Breast epithelium (tissue), 4 donors: ENCODE measurements around the gene EFTUD2. TPM values are rescaled to one million over a fixed set of nuclear protein-coding genes. Genes with fewer than 3 reads are reported as not detected.

ENCODE experiments used
- DNase-seq, 2 donors: peaks; one replicate each; pipeline ENCODE4 v3.0.0-alpha.2; 2019; ENCODE audit warnings: low spot score in 2 of 2
- H3K27ac ChIP-seq, 2 donors: fragments of 200-600 bp; sonication (generic) in 1 of 2; one replicate each; pipeline ENCODE4 v1.5.1; 2016 to 2019; ENCODE audit warnings: mild to moderate bottlenecking in 1 of 2
- H3K27me3 ChIP-seq, 2 donors: fragments of 200-600 bp; sonication (generic) in 1 of 2; one replicate each; pipeline versions ENCODE4 v1.5.1 to v1.6.0; 2017 to 2019; ENCODE audit warnings: control low read depth in 1 of 2, mild to moderate bottlenecking in 1 of 2
- H3K36me3 ChIP-seq: fragments of 200-600 bp; one replicate; pipeline ENCODE4 v1.5.1; 2019
- H3K4me1 ChIP-seq, 2 donors: fragments of 200-600 bp; sonication (generic); one replicate each; pipeline ENCODE4 v1.5.1; 2016 to 2019; ENCODE audit warnings: control low read depth in 1 of 2
- H3K4me3 ChIP-seq, 3 donors: fragments of 200-600 bp; sonication (generic); 1 replicate in 2 of 3; 2 replicates in 1 of 3; pipeline ENCODE4 v1.5.1; 2016 to 2019; ENCODE audit warnings: mild to moderate bottlenecking in 3 of 3, moderate library complexity in 2 of 3
- H3K9me3 ChIP-seq, 2 donors: fragments of 200-600 bp; sonication (generic) in 1 of 2; one replicate each; pipeline ENCODE4 v1.5.1; 2016 to 2019; ENCODE audit warnings: control low read depth in 1 of 2
- CTCF ChIP-seq, 3 donors: fragments of 450-650 bp; IDR thresholded peaks; one replicate each; pipeline ENCODE4 v1.5.1; 2016 to 2017; ENCODE audit warnings: antibody characterized with exemption in 3 of 3, mild to moderate bottlenecking in 3 of 3, moderate library complexity in 3 of 3
- POLR2A ChIP-seq: fragments of 450-650 bp; IDR thresholded peaks from one replicate; pipeline ENCODE4 v1.6.1; 2016; ENCODE audit warnings: antibody characterized with exemption, mild to moderate bottlenecking, moderate library complexity
- POLR2AphosphoS5 ChIP-seq, 3 donors: sonication (generic); formaldehyde crosslinking; IDR thresholded peaks; one replicate each; pipeline ENCODE4 v1.6.1; 2017; ENCODE audit warnings: antibody characterized with exemption in 3 of 3
- intact Hi-C: fragments of 100-400 bp; cut with DNase I; formaldehyde crosslinking; loops from one replicate; pipeline ENCODE4 v1.15.1; 2023; ENCODE audit warnings: low total_unique reads
- total RNA-seq, 3 donors: library from RNA; depleted of rRNA; stranded (reverse); fragments of >200 nt; gene quantifications; one replicate each; pipeline ENCODE4 v1.1.0, GENCODE V29; 2016

Gene EFTUD2
- total RNA-seq, 3 donors from 2014 or later, result 58.1 to 71.4 (median 60.0) TPM

- no peaks in the 10 kb centered on the region for H3K4me1 ChIP-seq
Observed at GRCh38 chr17:44808156-44808555, 91.1 kb downstream of the EFTUD2 start.

GRCh38 chr17:44807817-44808155, 91.5 kb downstream of the EFTUD2 start:
- intact Hi-C loops, result no loop called here
- TF ChIP-seq POLR2AphosphoS5 (IDR thresholded peaks at IDR 0.05) (no peak), CTCF (IDR thresholded peaks at IDR 0.05) (no peak), POLR2A (no peak)
- H3K36me3 ChIP-seq, result no peaks in the 10 kb centered on the region
- no peaks in the 10 kb centered on the region for H3K4me1 ChIP-seq
- no peak for DNase-seq
- H3K27me3 ChIP-seq, result no peaks in the 10 kb centered on the region
- H3K27ac ChIP-seq, result no peak overlapping the region
- H3K9me3 ChIP-seq, result no peaks in the 10 kb centered on the region
- no peak overlapping the region for H3K4me3 ChIP-seq

More at GRCh38 chr17:44808156-44808555, 91.1 kb downstream of the EFTUD2 start:
- no peaks in the 10 kb centered on the region for H3K36me3 ChIP-seq
- no peaks in the 10 kb centered on the region for H3K9me3 ChIP-seq
- no peak overlapping the region for H3K27ac ChIP-seq
- H3K27me3 ChIP-seq, result no peaks in the 10 kb centered on the region
- TF ChIP-seq CTCF (IDR thresholded peaks at IDR 0.05), result no peak
- DNase-seq, result no peak
- H3K4me3 ChIP-seq, result no peak overlapping the region
- intact Hi-C loops, result no loop called here

GRCh38 chr17:44807093-44807816, 92.0 kb downstream of the EFTUD2 start:
- intact Hi-C loops, result no loop called here
- no peak for DNase-seq
- H3K27ac ChIP-seq, result no peak overlapping the region
- TF ChIP-seq POLR2A, result no peak
- TF ChIP-seq POLR2AphosphoS5 (IDR thresholded peaks at IDR 0.05), result no peak
- no peak for TF ChIP-seq CTCF (IDR thresholded peaks at IDR 0.05)
- H3K4me3 ChIP-seq, result no peak overlapping the region
- no peaks in the 10 kb centered on the region for H3K36me3 ChIP-seq
- H3K9me3 ChIP-seq, result no peaks in the 10 kb centered on the region
- H3K4me1 ChIP-seq, result no peaks in the 10 kb centered on the region
- no peaks in the 10 kb centered on the region for H3K27me3 ChIP-seq

- H3K4me1 ChIP-seq, result no peaks in the 10 kb centered on the region
- TF ChIP-seq POLR2A (no peak), POLR2AphosphoS5 (IDR thresholded peaks at IDR 0.05) (no peak), CTCF (IDR thresholded peaks at IDR 0.05) (no peak)
- no peaks in the 10 kb centered on the region for H3K36me3 ChIP-seq
- no peak overlapping the region for H3K27ac ChIP-seq
- DNase-seq, result no peak
- H3K27me3 ChIP-seq, result no peaks in the 10 kb centered on the region
- no peaks in the 10 kb centered on the region for H3K9me3 ChIP-seq
- intact Hi-C loops, result no loop called here
- no peak overlapping the region for H3K4me3 ChIP-seq
Observed at GRCh38 chr17:44804302-44805089, 94.7 kb downstream of the EFTUD2 start.

- no peak for DNase-seq
- Histone ChIP-seq H3K4me3 (no peak overlapping the region), H3K36me3 (no peaks in the 10 kb centered on the region), H3K4me1 (no peaks in the 10 kb centered on the region), H3K27ac (no peak overlapping the region), H3K27me3 (no peaks in the 10 kb centered on the region), H3K9me3 (no peaks in the 10 kb centered on the region)
- TF ChIP-seq POLR2A (no peak), CTCF (IDR thresholded peaks at IDR 0.05) (no peak), POLR2AphosphoS5 (IDR thresholded peaks at IDR 0.05) (no peak)
- intact Hi-C loops, result no loop called here
Observed at GRCh38 chr17:44801880-44802279, 97.4 kb downstream of the EFTUD2 start.
